HG03025 (cell line): Measurements from ENCODE around the gene DTX1.

Source experiments
- ATAC-seq: cut with Tn5 transposase; IDR thresholded peaks from one replicate; pipeline ENCODE4 v1.9.1; 2021; ENCODE audit warnings: mild to moderate bottlenecking, moderate library complexity; ENCODE audit not compliant: unreplicated experiment, low FRiP score

The DTX1 gene

GRCh38 chr12:113092607-113093408 lies 36.3 kb downstream of the DTX1 start:
- peak; percentile 48 for ATAC-seq

- ATAC-seq: no peak
Measured at GRCh38 chr12:113093409-113094101, 37.0 kb downstream of the DTX1 start.

GRCh38 chr12:113094738-113095137 lies 38.2 kb downstream of the DTX1 start:
- ATAC-seq: no peak

- no peak for ATAC-seq
Measured at GRCh38 chr12:113095405-113095804, 38.9 kb downstream of the DTX1 start.

- ATAC-seq: no peak
Measured at GRCh38 chr12:113096675-113097461, 40.3 kb downstream of the DTX1 start.

GRCh38 chr12:113097716-113098440 lies 41.3 kb downstream of the DTX1 start:
- no peak for ATAC-seq

- ATAC-seq: no peak
Measured at GRCh38 chr12:113098441-113099028, 42.0 kb downstream of the DTX1 start.

GRCh38 chr12:113099364-113099763 lies 42.8 kb downstream of the DTX1 start:
- ATAC-seq: no peak

- ATAC-seq: no peak
Measured at GRCh38 chr12:113099764-113100163, 43.2 kb downstream of the DTX1 start.

- no peak for ATAC-seq
Measured at GRCh38 chr12:113101751-113102150, 45.2 kb downstream of the DTX1 start.

GRCh38 chr12:113102811-113103210 lies 46.3 kb downstream of the DTX1 start:
- ATAC-seq: no peak

- no peak for ATAC-seq
Measured at GRCh38 chr12:113103756-113104450, 47.4 kb downstream of the DTX1 start.

GRCh38 chr12:113104953-113105510 lies 48.5 kb downstream of the DTX1 start:
- ATAC-seq: no peak

- no peak for ATAC-seq
Measured at GRCh38 chr12:113105606-113106271, 49.2 kb downstream of the DTX1 start.

- no peak for ATAC-seq
Measured at GRCh38 chr12:113106361-113106760, 49.8 kb downstream of the DTX1 start.

- ATAC-seq: no peak
Measured at GRCh38 chr12:113108308-113108707, 51.8 kb downstream of the DTX1 start.

- no peak for ATAC-seq
Measured at GRCh38 chr12:113109360-113109759, 52.8 kb downstream of the DTX1 start.

- ATAC-seq: no peak
Measured at GRCh38 chr12:113109872-113110599, 53.5 kb downstream of the DTX1 start.
